Neural progenitor cell (in vitro differentiated cells): ENCODE data around the gene ABHD2.

Experiments
- EZH2 ChIP-seq: fragments of 200-600 bp; sonication (generic); IDR thresholded peaks from 2 replicates; pipeline ENCODE4 v1.6.1; 2017; ENCODE audit warnings: antibody characterized with exemption, mild to moderate bottlenecking, moderate library complexity
- TF ChIP-seq, protein P1 (sequence below): fragments of 200-600 bp; sonication (generic); IDR thresholded peaks from 2 replicates; pipeline ENCODE4 v1.5.1; 2017; ENCODE audit warnings: antibody characterized with exemption, mild to moderate bottlenecking

DNA sequence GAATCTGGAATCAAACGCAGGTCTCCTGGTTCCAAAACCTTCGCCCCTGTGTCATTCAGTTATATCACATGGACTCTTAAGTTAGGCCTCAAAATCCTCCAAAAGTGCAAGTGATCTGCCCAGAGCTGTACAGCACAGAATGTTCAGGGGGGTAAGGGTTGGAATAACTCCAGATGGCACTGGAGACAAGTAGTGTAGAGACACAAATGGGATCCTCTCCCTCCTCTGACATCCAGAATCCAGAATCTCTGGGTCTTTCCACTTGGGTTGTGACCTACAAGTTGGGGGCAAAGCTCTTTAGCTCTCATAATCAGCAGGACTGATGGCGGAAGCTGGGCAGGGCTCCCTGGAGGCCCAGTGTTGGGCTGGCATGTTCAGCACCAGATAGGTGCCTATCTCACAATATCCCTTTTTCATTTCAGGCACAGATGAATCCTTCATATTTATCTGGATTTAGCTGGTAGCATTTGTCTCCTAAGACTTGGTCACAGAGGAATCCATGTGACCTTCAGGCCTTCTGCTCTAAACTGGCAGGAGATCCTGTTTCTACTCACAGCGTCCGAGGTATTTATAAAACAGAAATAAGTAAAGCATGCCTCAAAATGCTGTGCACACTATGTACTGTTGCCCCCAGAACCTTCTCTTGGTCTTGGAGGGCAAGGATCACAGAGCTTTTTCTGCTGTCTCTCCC is 15.4 kb downstream of the ABHD2 start:
- TF ChIP-seq, protein P1, sequence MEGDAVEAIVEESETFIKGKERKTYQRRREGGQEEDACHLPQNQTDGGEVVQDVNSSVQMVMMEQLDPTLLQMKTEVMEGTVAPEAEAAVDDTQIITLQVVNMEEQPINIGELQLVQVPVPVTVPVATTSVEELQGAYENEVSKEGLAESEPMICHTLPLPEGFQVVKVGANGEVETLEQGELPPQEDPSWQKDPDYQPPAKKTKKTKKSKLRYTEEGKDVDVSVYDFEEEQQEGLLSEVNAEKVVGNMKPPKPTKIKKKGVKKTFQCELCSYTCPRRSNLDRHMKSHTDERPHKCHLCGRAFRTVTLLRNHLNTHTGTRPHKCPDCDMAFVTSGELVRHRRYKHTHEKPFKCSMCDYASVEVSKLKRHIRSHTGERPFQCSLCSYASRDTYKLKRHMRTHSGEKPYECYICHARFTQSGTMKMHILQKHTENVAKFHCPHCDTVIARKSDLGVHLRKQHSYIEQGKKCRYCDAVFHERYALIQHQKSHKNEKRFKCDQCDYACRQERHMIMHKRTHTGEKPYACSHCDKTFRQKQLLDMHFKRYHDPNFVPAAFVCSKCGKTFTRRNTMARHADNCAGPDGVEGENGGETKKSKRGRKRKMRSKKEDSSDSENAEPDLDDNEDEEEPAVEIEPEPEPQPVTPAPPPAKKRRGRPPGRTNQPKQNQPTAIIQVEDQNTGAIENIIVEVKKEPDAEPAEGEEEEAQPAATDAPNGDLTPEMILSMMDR, result no peak
- TF ChIP-seq EZH2, result no peak
